Endodermal cell (in vitro differentiated cells): ENCODE data around the gene CNGA4. TPM values are rescaled to one million over a fixed set of nuclear protein-coding genes. Genes with fewer than 3 reads are reported as not detected.

Experiments used
- DNase-seq: peaks from one replicate; pipeline ENCODE4 v3.0.0-alpha.2; 2017
- H3K27ac ChIP-seq: 2 replicates; pipeline ENCODE4 v1.5.1; 2013; ENCODE audit warnings: mild to moderate bottlenecking, low read depth, low read length, moderate library complexity
- H3K27me3 ChIP-seq: 2 replicates; pipeline ENCODE4 v1.6.1; 2013; ENCODE audit warnings: mild to moderate bottlenecking, low read length, moderate library complexity; ENCODE audit not compliant: insufficient read depth, control insufficient read depth, poor library complexity, severe bottlenecking
- H3K36me3 ChIP-seq: 2 replicates; pipeline ENCODE4 v1.7.0; 2013; ENCODE audit warnings: mild to moderate bottlenecking, low read length, moderate library complexity; ENCODE audit not compliant: control insufficient read depth, insufficient read depth
- H3K4me1 ChIP-seq: one replicate; pipeline ENCODE4 v1.7.0; 2013; ENCODE audit warnings: low read length; ENCODE audit not compliant: control insufficient read depth, insufficient read depth
- H3K4me3 ChIP-seq: 2 replicates; pipeline ENCODE4 v1.5.1; 2013; ENCODE audit warnings: mild to moderate bottlenecking, low read length, moderate library complexity
- H3K9ac ChIP-seq: 2 replicates; pipeline ENCODE4 v1.6.1; 2013; ENCODE audit warnings: mild to moderate bottlenecking, low read length, moderate library complexity; ENCODE audit not compliant: poor library complexity, severe bottlenecking; ENCODE audit errors: extremely low read depth
- H3K9me3 ChIP-seq: 2 replicates; pipeline ENCODE4 v1.6.1; 2013; ENCODE audit warnings: mild to moderate bottlenecking, low read length, moderate library complexity; ENCODE audit not compliant: control insufficient read depth
- H3K27ac Mint-ChIP-seq: 2 replicates; pipeline ENCODE4 v1.8.0; 2020; ENCODE audit warnings: mixed read lengths
- H3K27me3 Mint-ChIP-seq: 2 replicates; pipeline ENCODE4 v1.8.0; 2021; ENCODE audit warnings: mild to moderate bottlenecking, mixed read lengths; ENCODE audit not compliant: insufficient read depth
- H3K36me3 Mint-ChIP-seq: 2 replicates; pipeline ENCODE4 v1.8.0; 2020; ENCODE audit warnings: low read depth, mixed read lengths
- H3K4me1 Mint-ChIP-seq: 2 replicates; pipeline ENCODE4 v1.8.0; 2020; ENCODE audit warnings: mixed read lengths
- H3K4me3 Mint-ChIP-seq: 2 replicates; pipeline ENCODE4 v1.8.0; 2020; ENCODE audit warnings: mild to moderate bottlenecking, moderate library complexity, mixed read lengths
- H3K9me3 Mint-ChIP-seq: 2 replicates; pipeline ENCODE4 v1.8.0; 2020; ENCODE audit warnings: mild to moderate bottlenecking, mixed read lengths
- CTCF ChIP-seq: fragments of 200-600 bp; sonication (generic); conservative IDR thresholded peaks from 2 replicates; pipeline ENCODE4 v1.5.0; 2021; ENCODE audit warnings: antibody characterized with exemption, mild to moderate bottlenecking
- WGBS, 2 experiments: methylation state at CpG; one replicate each; pipeline versions ENCODE4 v1.1.5 to v1.1.7; 2013; ENCODE audit warnings: missing lambda C conversion rate in 2 of 2, mixed read lengths in 1 of 2; ENCODE audit not compliant: insufficient coverage in 1 of 2, insufficient read length in 1 of 2; 5-methylcytosine and 5-hydroxymethylcytosine counted together
- total RNA-seq, 2 donors: library from RNA; stranded (reverse); fragmentation: NEBNext Ultra II Directional in 1 of 2; extraction: Animal tissue kit (Norgen Biotek cat#: 25700) in 1 of 2; gene quantifications; 2 replicates in 1 of 2; 3 replicates in 1 of 2; pipeline ENCODE4 v1.2.1, GENCODE V29; 2021

The CNGA4 gene
- total RNA-seq, 2 donors from 2014 or later, result 1.7 to 4.3 TPM

DNA sequence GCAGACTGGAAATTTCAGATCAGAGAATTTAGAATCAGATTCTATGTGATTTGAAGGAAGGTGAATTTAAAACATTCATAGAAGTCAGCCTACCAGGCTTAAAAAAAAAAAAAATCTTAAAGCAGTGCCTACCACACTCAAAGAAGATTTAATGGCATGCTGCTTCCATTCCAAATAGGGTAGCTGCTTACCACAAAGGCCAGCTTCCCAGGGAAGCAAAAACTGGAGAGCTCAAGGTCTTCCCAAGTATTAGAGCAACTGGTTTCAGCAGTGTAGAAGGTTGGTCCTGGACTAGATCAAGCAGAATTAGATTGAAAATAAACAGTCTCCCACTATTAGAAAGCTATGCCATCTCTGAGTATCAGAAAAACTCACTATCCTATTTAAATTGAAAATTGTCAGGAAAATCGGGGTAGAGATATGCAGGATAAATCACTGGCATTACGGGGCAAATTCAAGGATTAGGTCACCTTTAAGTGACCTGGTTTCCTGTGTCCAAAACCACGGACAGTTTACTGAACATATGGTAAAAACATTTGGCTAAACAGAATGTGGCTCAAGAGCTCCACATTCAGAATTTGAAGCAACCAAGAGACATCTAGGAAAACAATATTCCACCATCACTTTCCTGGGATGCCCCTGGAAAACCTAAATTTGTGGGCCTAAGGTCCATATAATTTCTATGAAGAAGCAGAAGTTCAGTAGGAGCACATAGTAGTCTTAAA lies 32.3 kb upstream of the CNGA4 start:
- no peak overlapping the region for H3K4me3 Mint-ChIP-seq
- no peaks in the 10 kb centered on the region for H3K9me3 Mint-ChIP-seq
- no peak for DNase-seq
- peaks cover 35% of the 10 kb centered on the region for H3K36me3 Mint-ChIP-seq
- Histone ChIP-seq H3K4me3 (no peak overlapping the region), H3K27ac (no peak overlapping the region), H3K36me3 (peaks cover 85% of the 10 kb centered on the region), H3K27me3 (no peaks in the 10 kb centered on the region), H3K9ac (no peak overlapping the region), H3K4me1 (no peaks in the 10 kb centered on the region), H3K9me3 (no peaks in the 10 kb centered on the region)
- no peak overlapping the region for H3K27ac Mint-ChIP-seq
- 87 to 100% methylated on average over 3 of the region's 3 CpGs for WGBS, 2 experiments
- H3K4me1 Mint-ChIP-seq, result no peaks in the 10 kb centered on the region
- H3K27me3 Mint-ChIP-seq, result no peaks in the 10 kb centered on the region
- TF ChIP-seq CTCF, result no peak

DNA sequence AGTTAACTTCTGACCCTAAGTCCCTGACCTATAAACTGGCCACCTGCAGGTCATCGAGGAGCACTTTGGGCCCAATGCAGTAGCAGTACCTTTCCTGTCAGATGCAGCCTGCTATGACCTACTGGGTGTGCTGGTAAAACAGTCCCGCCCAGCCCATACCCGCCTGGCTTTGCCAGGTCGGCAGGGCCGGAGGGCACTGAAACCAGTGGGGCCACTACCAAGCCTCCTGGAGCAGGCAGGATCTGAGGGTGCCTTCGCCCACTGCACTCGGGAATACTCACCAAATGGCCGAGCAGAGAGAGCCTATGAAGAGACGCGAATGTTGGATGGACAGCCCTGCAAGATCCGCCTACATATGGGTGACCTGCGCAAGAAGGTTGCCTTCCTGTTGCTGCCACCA lies 29.1 kb upstream of the CNGA4 start:
- H3K27ac Mint-ChIP-seq, result no peak overlapping the region
- no peaks in the 10 kb centered on the region for H3K27me3 Mint-ChIP-seq
- no peak for TF ChIP-seq CTCF
- no peaks in the 10 kb centered on the region for H3K27me3 ChIP-seq
- H3K9me3 ChIP-seq, result no peaks in the 10 kb centered on the region
- H3K4me1 ChIP-seq, result no peaks in the 10 kb centered on the region
- no peak overlapping the region for H3K4me3 ChIP-seq
- H3K9me3 Mint-ChIP-seq, result no peaks in the 10 kb centered on the region
- no peaks in the 10 kb centered on the region for H3K4me1 Mint-ChIP-seq
- H3K36me3 Mint-ChIP-seq, result peaks cover 34% of the 10 kb centered on the region
- no peak for DNase-seq
- peaks cover 97% of the 10 kb centered on the region for H3K36me3 ChIP-seq
- no peak overlapping the region for H3K9ac ChIP-seq
- H3K4me3 Mint-ChIP-seq, result no peak overlapping the region
- 94 to 95% methylated on average over 8 to 12 of the region's 12 CpGs for WGBS, 2 experiments
- no peak overlapping the region for H3K27ac ChIP-seq

- no peak overlapping the region for H3K4me3 ChIP-seq
- no peak overlapping the region for H3K27ac Mint-ChIP-seq
- 95 to 100% methylated on average over 1 to 9 of the region's 9 CpGs for WGBS, 2 experiments
- no peaks in the 10 kb centered on the region for H3K4me1 ChIP-seq
- peaks cover 97% of the 10 kb centered on the region for H3K36me3 ChIP-seq
- no peak for TF ChIP-seq CTCF
- no peaks in the 10 kb centered on the region for H3K9me3 ChIP-seq
- H3K27me3 ChIP-seq, result no peaks in the 10 kb centered on the region
- no peaks in the 10 kb centered on the region for H3K4me1 Mint-ChIP-seq
- DNase-seq, result no peak
- no peaks in the 10 kb centered on the region for H3K27me3 Mint-ChIP-seq
- no peaks in the 10 kb centered on the region for H3K9me3 Mint-ChIP-seq
- no peak overlapping the region for H3K27ac ChIP-seq
- H3K4me3 Mint-ChIP-seq, result no peak overlapping the region
- no peak overlapping the region for H3K9ac ChIP-seq
- H3K36me3 Mint-ChIP-seq, result peaks cover 36% of the 10 kb centered on the region
These were observed 28.5 kb upstream of the CNGA4 start for GRCh38 chr11:6210274-6210955.
